Myocyte (in vitro differentiated cells): ENCODE data around the gene PDXDC1. TPM values are rescaled to one million over a fixed set of nuclear protein-coding genes. Genes with fewer than 3 reads are reported as not detected.
A peak's percentile ranks its signal among the peaks of the same experiment; 100 is the strongest.
"Not testable (repeated sequence)": the region's sequence is repeated elsewhere in the genome, so short reads cannot be mapped to it uniquely, and the experiment has no call there.

Experiments used
- DNase-seq: peaks from one replicate; pipeline ENCODE4 v3.0.0-alpha.2; 2012; ENCODE audit warnings: low read depth
- microRNA counts: library from miRNA; unstranded; fragments of <30 nt; microRNA quantifications from one replicate; lab custom pipeline; 2016
- microRNA-seq: library from miRNA; unstranded; fragments of <30 nt; microRNA quantifications from one replicate; pipeline ENCODE4, GENCODE V29; 2016
- total RNA-seq: library from RNA; depleted of rRNA; stranded (reverse); fragments of >200 nt; gene quantifications from 2 replicates; pipeline ENCODE4 v1.2.3, GENCODE V29; 2014

PDXDC1 gene
- total RNA-seq, 1 donor from 2014 or later = 81.1 TPM

DNA sequence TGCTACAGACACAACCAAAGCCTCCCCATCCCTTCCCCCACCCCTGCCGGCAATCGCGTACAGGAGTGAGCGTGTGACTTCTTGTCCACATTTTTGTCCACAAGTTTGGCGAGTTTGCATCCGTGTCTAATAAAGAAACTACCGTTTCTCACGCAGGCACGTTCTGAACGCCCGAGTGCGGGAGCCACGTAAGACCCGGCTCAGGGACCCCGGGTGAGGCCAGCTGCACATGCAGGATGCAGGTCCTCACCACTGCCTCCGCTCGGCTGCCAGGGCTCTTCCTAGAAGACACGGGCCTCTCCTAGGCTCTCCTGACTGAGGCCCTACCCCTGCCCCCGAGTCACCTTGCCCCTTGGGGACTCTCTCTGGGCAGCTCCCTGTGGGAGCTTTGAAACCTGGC lies 174.0 kb downstream of the PDXDC1 start:
- DNase-seq = not testable (repeated sequence)

DNA sequence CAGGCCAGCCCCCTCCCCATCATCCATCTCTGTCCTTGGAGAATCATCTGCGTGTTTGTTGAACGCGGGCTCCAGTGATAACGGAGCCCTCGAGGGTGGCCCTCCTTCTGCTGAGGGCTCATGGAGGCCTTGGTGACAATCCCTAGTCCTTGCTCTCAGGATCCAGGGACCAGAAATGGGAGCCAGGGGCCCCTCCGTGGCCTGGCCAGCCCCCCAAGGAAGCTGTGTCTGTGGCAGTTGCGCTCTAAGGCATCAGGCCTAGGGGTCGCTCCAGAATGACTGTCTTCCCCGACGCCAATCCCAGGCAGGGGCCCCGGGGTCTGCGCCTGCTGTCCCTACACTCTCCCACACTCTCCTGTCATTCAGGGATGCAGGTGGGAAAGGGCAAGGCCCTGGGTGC lies 174.4 kb downstream of the PDXDC1 start:
- not testable (repeated sequence) for DNase-seq

DNA sequence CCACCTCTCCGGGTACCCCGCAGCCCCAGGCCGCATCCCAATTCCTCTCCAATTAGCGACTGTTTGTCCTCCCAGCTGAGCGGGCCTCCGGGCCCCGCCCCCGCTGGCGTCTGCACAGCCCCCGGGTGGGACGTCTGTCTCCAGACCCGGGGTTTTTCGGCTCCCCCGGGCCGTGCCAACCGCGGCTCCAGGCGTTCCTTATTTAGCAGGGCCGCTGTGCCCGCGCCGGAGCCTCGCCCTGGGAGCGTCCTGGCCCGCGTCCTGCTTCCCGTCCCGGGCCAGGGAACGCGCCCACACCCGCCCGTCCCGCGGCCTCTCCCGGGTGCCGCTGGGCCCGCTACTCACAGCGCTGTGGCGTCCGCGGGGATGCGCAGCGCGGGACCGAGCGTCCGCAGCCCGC lies 179.2 kb downstream of the PDXDC1 start:
- DNase-seq = peak; percentile 54

DNA sequence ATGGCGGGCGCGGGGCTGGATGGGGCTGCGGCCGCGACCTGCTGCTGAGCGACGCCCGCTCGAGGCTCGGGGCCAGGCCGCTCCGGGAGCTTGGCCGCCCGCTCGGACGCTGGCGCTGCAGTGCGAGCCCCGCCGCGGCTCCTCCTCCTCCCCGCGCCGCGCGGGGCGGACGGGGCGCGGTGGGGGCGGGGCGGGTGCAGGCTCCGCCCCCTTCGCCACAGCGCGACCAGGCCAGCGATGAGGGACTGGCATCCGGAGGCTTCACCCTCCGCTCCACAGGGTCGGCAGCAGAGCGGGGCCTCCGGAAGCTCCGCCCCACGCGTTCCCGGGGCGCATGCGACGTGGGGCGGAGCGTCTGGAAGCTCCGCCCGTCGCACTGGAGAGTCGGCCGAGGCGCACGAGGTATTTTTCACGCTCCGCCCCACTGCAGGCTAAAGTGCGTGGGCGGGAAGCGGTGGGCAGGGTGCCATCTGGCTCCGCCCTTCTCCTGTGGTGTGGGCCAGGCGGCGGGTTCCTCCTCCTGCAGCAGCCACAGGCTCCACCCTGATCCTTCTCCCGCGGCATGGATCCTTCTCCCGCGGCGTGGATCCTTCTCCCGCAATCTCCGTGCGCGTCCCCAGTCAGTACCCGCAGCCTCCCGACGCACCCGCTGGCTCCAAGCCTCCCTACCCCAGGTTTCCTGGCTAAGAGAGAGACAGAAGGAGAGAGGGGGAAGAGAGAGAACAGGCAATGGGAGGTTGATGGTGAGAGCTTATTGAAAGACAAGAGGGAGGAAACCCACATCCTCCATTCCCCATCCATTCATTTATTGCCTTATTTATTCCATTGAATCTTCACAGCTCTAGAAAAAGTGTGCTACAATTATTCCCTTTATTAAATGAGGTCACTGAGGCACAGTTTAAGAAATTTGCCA lies 180.1 kb downstream of the PDXDC1 start:
- DNase-seq = peak; percentile 88

DNA sequence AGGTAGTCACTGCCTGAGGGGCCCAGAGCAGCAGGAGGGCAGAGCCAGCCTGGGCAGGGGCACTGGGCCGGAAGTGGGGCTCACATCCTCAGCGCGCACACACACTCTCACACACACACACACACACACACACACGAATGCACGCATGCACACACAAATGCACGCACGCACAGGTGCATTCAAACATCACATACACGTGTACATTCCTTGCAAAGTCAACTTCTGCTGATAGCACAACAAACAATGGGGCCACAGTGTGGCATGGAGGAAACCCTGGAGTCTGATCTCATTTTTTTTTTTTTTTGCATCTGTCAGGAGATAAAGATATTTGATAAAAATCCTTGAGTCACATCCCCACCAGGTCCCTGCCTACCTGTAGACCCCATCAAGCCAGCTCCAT lies 182.8 kb downstream of the PDXDC1 start:
- not testable (repeated sequence) for DNase-seq

DNA sequence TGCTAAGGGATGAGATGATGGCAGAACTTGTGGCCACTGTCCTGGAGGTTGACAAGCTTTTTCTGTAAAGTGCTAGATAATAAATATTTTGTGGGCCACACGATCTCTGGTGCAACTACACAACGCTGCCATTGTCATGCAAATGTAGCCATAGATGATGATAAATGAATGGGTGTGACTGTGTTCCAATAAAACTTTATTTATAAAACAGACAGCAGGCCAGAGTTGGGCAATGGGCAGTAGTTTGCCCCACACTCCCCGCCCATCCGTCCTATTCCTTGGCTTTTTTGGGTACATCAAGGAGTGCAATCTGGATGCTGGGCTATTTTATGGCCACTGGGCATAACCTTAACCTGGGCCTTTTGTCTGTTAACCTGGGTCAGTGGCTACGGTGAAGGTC lies 184.8 kb downstream of the PDXDC1 start:
- not testable (repeated sequence) for DNase-seq

DNA sequence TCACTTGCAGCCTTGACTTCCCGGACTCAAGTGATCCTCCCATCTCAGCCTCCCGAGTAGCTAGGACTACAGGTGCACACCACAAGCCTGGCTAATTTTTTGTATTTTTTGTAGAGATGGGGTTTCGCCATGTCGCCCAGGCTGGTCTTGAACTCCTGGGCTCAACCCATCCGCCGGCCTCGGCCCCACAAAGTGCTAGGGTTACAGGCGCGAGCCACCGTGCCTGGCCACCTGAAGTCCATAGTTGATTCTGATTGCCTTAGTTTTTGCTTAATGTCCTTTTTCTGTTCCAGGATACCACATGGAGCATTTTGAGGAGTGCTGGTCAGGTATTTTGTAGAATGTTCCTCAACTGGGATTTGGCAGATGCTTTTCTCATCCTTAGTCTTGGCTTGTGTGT lies 185.7 kb downstream of the PDXDC1 start:
- not testable (repeated sequence) for DNase-seq

DNA sequence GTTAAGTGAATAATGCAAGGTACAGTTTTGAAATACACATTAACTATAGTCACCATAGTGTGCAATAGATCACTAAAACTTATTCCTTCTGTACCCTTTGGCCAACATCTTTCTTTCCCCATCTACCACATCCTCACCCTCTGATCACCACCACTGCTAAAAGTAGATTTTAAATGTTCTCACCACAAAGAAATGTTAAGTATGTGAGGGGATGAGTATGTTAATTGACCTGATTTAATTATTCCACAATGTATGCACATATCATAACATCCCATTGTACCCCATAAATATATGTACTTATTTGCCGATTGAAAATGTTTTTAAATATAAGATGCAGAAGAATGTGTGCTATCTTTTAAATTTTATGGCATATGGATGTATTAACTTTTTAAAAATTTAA lies 188.2 kb downstream of the PDXDC1 start:
- not testable (repeated sequence) for DNase-seq

DNA sequence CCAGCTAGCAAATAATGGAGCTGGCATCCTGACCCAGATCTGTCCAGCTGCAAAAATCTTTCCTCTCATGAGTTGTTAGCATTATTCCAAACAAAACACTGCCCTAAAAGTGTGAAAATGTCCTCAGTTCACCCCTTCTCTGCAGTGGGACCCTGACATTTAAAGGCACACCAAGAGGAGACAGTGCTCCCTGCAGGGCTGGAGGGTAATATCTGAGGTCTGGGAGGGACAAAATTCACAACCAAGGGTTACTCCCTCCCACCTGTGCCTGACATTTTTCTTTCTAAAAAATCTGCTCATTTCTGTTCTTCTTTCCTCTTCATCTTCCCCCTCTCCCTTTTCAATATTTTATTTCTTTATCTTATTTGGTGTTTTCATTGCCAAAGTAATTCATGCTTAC lies 191.4 kb downstream of the PDXDC1 start:
- not testable (repeated sequence) for DNase-seq

DNA sequence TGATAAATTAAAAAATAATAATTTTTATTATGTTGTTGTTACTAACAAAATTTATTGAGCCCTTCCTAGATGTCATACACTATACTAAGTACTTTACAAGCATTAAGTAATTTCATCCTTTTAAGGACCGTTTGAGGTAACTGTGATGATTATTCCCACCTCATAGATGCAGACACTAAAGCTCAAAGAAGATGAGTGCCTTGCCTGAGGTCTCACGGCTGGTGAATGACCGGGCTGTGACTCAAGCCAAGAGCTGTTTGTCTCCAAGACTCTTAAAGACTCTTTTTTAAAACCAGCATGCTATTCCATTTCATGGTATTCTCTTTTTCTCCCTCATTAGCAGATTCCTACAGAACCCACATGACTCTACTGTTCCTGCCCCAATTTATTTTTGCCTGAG lies 193.5 kb downstream of the PDXDC1 start:
- DNase-seq = not testable (repeated sequence)

DNA sequence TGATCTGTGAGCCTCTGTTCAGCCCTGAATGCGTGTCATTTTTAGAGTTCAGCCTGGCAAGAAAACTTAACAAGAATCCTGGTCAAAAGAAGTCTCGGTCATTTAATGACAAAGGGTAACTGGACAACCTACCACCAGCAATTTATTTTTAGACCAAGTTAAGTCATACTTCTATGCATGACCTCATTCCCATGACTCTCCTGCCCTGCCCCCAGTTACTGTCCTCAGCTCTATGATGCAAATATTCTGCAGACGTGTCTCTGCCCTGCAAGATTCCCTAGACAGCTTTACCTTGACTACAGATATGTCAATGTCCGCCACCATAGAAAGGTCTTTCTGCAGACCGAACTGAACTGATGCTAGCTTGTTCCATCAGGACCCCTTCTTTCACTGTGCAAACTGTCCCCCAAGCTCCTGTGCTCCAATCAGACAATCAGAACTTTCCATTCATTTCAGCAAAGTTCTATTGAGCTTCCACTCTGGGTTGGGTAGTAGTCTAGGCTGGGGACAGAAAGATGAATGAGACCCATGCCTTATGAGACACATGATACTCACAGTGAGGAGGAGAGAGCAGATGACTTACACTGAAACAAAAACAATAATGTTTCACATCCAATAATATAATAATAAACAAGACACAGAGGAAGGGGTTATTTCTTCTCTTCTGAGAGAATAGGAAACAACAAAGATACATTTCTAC lies 194.3 kb downstream of the PDXDC1 start:
- peak; percentile 21 for DNase-seq

DNA sequence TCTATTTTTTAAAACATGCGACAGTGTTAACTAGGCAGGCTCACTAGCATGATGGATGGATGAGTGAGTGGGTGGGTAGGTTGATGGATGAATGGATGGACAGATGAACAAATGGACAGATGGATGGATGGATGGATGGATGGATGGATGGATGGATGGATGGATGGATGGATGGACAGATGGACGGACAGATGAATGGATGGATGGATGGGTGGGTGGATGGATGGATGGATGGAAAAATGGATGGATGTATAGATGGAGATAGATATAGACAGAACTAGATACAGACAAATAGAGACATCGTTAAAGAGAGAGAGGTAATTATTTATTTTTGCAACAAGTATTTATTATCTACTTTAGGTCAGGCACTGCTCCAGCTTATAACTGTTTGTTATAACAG lies 205.1 kb downstream of the PDXDC1 start:
- not testable (repeated sequence) for DNase-seq

DNA sequence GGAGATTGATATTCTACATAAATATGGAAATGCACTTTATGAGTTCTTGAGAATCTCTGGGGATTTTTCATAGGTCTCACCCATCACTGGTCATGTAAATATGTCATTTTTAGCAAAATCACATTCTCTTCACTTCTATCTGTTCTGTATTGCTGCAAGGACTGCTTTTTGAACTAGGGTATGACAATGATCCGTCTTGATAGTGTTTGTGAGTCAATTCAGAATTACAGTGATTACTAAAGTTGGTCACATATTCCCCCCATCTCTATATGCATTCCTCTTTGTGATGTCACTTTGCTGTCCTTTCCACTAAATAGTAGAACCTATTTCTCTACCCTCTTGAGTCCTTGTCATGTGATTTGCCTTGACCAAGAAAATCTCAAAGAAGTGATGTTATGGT lies 206.1 kb downstream of the PDXDC1 start:
- not testable (repeated sequence) for DNase-seq

DNA sequence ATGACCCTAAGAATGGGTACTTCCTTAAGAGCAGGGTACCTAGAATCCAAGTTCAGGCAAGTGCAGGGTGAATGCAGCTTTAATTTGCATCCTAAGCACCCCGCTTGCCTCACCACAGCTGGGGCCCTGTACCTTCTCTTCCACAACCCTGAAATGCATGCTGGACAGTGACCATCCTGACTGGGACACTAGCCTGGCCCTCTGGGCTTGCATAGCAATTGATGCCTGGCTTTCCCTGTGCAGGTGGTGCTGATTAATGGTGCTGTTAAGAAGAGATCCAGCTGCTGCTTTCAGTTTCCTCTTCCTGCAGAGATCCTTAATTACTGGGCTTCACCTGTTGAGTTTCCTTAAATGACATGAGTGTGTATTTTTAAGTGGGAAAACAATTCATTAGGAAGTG lies 209.2 kb downstream of the PDXDC1 start:
- DNase-seq = not testable (repeated sequence)

MicroRNAs within 50 kb of the gene (microRNA counts, 767-probe panel; counts per million panel counts)
- not detected for microRNA hsa-miR-1972 (lab: Ali Mortazavi, UCI)

Small RNA genes lying within 50 kb of the gene (microRNA-seq; reads per million reads assigned to microRNA genes)
- not detected for gene MIR1972-1
- not detected for gene MIR3180-4
- not detected for gene MIR6511A1
- gene MIR6511B2 = not detected
- gene MIR6770-1 = not detected

Other genes with a start within 250 kb of the PDXDC1 start
- gene NPIPA2, start 232.5 kb upstream of the PDXDC1 start, total RNA-seq = 0.67 TPM in 1 of 2 replicates, not detected in the other
- 87.8 and 89.9 TPM in 2 replicates for gene NOMO1, start 141.3 kb upstream of the PDXDC1 start, total RNA-seq
- 73.0 and 74.4 TPM in 2 replicates for gene NPIPA1, start 37.6 kb upstream of the PDXDC1 start, total RNA-seq
- 56.3 and 62.0 TPM in 2 replicates for gene NTAN1, start 81.0 kb downstream of the PDXDC1 start, total RNA-seq
- gene RRN3, start 119.2 kb downstream of the PDXDC1 start, total RNA-seq = 67.5 and 85.2 TPM in 2 replicates